Choroid plexus epithelial cell (primary cell): ENCODE results near the gene MAN1A1.
"Not testable (repeated sequence)": the region's sequence is repeated elsewhere in the genome, so short reads cannot be mapped to it uniquely, and the experiment has no call there.

Source experiments
- DNase-seq: peaks from one replicate; pipeline ENCODE4 v3.0.0-alpha.2; 2010; ENCODE audit warnings: low read depth
- H3K4me3 ChIP-seq: 2 replicates; pipeline ENCODE4 v1.5.1; 2011; ENCODE audit warnings: low read depth, mild to moderate bottlenecking, control low read depth, low read length, moderate library complexity
- TF ChIP-seq, protein P1 (sequence below): conservative IDR thresholded peaks from 2 replicates; pipeline ENCODE4 v1.5.1; 2011; ENCODE audit warnings: low read depth, mild to moderate bottlenecking, control low read depth, inconsistent platforms, low read length, moderate library complexity

Gene MAN1A1

DNA sequence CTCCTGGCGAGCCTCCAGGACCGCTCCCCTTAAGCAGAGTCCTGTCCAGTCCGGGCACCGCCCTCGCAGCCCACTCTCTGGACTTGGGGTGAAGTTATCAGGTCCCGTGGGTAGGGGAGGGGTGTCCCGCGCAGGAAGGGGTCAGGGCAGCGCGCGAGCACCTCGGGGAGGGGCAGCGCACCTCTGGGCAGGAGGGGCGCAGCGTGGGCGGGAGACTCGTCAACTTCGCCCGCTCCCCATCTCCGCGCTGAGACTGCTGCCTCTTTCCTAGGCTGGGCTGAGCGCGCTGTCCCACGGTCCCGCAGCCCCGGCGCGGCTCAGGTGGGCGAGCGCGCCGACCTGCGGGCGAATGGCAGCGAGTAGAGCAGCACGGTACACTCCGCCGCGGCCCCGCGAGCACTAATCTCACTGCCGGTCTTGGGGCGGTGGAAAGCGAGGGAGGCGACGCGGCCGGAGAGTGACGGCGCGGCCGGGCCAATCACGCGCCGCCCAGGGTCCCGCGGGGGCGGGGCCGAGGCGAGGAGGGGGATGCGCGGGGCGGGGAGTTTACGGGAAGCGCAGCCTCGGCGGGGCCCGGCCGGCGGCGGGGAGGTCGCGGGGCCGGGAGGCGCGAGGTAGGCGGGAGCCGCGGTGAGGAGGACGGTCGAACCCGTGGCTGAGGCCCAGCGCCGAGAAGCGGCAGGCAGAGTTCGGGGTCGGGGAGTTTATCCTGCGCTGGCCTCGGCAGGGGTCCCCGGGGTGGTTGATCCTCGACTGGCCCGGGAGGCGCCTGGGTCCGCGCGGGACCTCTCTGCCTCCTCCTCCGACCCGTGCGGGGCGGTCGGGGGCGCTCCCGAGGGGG lies at the start of gene MAN1A1:
MAN1A1 (minus strand) TSS at position 401 of the 841 bp plus-strand sequence. CDS start 696 bp downstream, outside the sequence.
- DNase-seq = peak; percentile 77
- TF ChIP-seq, protein P1, sequence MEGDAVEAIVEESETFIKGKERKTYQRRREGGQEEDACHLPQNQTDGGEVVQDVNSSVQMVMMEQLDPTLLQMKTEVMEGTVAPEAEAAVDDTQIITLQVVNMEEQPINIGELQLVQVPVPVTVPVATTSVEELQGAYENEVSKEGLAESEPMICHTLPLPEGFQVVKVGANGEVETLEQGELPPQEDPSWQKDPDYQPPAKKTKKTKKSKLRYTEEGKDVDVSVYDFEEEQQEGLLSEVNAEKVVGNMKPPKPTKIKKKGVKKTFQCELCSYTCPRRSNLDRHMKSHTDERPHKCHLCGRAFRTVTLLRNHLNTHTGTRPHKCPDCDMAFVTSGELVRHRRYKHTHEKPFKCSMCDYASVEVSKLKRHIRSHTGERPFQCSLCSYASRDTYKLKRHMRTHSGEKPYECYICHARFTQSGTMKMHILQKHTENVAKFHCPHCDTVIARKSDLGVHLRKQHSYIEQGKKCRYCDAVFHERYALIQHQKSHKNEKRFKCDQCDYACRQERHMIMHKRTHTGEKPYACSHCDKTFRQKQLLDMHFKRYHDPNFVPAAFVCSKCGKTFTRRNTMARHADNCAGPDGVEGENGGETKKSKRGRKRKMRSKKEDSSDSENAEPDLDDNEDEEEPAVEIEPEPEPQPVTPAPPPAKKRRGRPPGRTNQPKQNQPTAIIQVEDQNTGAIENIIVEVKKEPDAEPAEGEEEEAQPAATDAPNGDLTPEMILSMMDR = no peak
- peak within 1 kb of the TSS; percentile 82 for H3K4me3 ChIP-seq

DNA sequence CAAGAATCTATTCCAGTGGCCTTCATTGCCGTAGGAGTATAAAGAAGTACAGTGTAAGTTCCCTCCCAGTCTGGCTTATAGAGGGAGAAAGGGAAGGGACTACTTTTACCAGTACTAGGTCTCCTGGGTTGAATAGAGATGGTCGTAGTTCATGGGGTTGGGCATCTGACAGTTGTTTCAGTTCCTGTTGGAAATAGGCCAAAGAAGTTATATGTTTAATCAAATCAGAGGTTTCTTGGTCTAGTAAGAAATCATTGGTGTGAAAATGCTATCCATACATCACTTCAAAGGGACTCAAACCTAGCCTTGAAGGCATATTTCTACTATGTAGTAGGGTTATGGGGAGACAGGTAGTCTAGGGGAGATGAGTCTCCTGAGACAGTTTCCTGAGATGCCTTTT lies 45.6 kb upstream of the MAN1A1 start:
- TF ChIP-seq, protein P1 = no peak
- no peak overlapping the region for H3K4me3 ChIP-seq
- no peak for DNase-seq

DNA sequence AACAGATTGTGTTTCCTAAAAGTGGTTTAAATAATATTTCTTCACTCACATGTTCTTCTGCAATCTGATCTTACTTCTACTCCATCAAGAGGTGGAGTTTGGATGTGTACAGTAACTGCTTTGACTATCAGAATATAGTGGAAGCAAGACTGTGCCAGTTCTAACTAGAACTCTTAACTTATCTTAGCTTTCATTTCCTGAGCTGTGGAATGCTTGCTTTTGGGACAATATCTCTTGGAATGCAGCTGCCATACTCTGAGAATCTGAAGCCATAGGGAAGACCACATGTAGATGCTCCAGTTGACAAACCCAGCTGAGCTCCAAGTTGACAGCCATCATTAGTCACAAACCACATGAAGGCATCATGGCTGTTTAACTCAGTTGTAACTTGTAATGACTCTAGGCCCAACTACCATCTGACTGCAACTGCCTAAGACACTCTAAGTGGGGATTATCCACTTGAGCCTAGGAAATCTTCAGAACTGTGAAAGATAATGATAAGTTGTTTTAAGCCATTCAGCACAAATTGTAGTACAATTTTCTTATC lies 40.8 kb upstream of the MAN1A1 start:
- DNase-seq = no peak
- no peak overlapping the region for H3K4me3 ChIP-seq
- TF ChIP-seq, protein P1 = no peak

DNA sequence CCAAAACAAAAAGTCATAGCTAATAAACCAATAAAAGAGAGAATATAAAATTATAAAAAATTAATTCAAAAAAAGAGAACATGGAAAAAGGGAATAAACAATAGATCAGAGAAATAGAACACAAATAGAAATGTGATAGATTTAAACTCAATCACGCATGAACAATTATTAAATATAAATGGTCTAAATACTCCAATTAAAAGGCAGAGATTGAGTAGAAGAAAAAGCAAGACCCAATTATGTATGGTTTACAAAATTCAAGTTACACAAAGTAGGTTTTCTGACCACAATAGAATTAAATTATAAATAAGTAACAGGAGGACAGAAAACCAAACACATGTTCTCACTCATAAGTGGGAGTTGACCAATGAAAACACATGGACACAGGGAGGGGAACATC lies 36.4 kb upstream of the MAN1A1 start:
- H3K4me3 ChIP-seq = no peak overlapping the region
- TF ChIP-seq, protein P1 = no peak
- DNase-seq = no peak

DNA sequence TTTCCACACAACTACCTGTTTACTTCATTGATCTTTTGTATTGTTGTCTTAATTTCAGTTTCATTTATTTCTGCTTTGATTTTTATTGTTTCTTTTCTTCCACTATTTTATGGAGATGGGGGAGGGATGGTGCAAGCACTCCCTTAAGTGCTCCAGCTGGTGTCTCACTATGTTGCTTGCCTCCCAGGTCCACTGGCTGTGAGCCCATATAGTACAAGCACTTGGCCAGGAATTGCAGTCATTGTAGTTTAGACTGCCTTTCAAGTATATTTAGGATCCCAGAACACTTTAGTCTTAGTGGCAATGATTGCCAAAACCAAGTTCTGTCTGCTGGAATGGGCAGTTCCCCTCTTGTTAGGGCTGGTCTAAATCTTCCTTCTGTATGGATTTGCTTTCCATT lies 34.9 kb upstream of the MAN1A1 start:
- peak; percentile 26 for DNase-seq
- TF ChIP-seq, protein P1 = no peak
- no peak overlapping the region for H3K4me3 ChIP-seq

DNA sequence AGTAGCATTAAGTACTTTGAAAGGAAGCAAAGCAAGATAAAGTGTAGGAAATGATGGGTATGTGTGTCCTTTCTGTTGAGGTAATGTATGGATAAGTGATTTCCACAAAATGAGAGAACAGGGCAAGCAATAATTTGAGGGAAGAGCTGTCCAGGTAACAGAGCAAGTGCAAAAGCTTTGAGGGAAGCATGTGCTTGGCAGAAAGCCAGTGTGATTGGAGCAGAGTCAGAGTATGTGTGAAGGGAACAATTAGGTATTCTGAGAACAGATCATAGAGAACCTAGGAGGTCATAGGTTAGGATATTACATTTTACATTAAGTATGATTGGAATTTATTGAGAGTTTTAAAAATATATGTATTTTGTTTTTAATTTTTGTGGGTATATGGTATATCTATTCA lies 30.2 kb upstream of the MAN1A1 start:
- TF ChIP-seq, protein P1 = no peak
- no peak for DNase-seq
- H3K4me3 ChIP-seq = no peak overlapping the region

DNA sequence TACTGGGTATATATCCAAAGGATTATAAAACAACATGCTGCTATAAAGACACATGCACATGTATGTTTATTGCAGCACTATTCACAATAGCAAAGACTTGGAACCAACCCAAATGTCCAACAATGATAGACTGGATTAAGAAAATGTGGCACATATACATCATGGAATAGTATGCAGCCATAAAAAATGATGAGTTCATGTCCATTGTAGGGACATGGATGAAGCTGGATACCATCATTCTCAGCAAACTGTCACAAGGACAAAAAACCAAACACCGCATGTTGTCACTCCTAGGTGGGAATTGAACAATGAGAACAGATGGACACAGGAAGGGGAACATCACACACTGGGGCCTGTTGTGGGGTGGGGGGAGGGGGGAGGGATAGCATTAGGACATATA lies 27.5 kb upstream of the MAN1A1 start:
- H3K4me3 ChIP-seq, DNase-seq: not testable (repeated sequence)
